GM21619 (cell line): ENCODE results near the gene ATP11C.
A peak's percentile ranks its signal among the peaks of the same experiment; 100 is the strongest.
"Not testable (repeated sequence)": the region's sequence is repeated elsewhere in the genome, so short reads cannot be mapped to it uniquely, and the experiment has no call there.

Source experiments
- ATAC-seq: cut with Tn5 transposase; IDR thresholded peaks from one replicate; pipeline ENCODE4 v1.9.1; 2021; ENCODE audit not compliant: unreplicated experiment

ATP11C gene

GRCh38 chrX:139864640-139865039 lies 68.2 kb downstream of the ATP11C start:
- ATAC-seq, result no peak

GRCh38 chrX:139862208-139862607 lies 70.6 kb downstream of the ATP11C start:
- no peak for ATAC-seq

DNA sequence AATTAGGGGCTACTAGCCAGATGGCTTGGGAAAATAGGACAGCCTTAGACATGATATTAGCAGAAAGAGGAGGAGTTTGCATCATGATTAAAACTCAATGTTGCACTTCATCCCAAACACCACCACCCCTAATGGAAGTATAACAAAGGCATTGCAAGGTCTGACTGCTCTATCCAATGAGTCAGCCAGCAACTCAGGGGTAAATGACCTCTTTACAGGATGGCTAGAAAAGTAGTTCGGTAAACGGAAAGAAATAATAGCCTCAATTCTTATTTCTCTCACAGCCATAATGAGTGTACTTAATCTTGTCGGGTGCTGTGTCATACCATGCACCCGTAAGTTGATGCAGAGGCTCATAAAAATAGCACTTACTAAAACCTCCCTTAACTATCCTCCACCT lies 76.0 kb downstream of the ATP11C start:
- ATAC-seq, result not testable (repeated sequence)

DNA sequence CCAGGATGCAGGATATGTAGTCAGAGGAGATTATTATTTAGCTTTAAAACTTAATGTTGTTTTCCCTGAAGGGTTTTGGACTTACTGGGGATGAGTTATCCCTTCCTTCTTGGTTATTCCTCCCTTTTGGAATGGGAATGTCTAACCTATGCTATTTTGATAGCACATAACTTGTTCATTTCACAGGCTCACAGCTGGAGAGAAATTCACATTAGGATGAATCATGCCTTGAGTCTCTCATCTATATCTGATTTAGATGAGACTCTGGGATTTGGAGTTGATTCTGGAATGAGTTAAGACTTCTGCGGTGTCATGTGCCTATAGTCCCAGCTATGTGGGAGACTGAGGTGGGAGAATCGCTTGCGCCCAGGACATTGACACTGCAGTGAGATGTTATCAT lies 81.1 kb downstream of the ATP11C start:
- ATAC-seq, result no peak

- no peak for ATAC-seq
Observed at GRCh38 chrX:139850968-139851367, 81.9 kb downstream of the ATP11C start.

GRCh38 chrX:139844884-139845283 lies 88.0 kb downstream of the ATP11C start:
- ATAC-seq, result peak; percentile 77

DNA sequence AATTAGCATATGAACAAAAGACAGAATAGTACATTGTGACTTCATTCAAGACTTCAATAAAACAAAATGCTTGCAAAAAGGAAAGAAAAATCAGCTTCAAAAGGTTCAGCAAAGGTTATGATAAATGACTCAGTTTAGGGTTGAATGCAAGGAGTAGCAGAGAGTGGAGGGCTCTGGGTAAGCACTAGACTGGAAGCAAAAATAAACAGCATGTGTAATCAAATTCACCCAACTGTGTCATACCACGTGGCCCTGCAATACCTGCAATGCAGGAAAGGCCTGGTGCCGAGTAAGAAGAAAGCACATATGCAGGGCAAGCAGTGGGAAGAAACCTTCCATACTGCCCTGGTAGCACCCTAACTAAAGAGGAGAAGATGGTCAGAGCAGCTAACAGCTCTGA lies 88.7 kb downstream of the ATP11C start:
- peak; percentile 61 for ATAC-seq

GRCh38 chrX:139842326-139843185 lies 90.3 kb downstream of the ATP11C start:
- ATAC-seq, result no peak

DNA sequence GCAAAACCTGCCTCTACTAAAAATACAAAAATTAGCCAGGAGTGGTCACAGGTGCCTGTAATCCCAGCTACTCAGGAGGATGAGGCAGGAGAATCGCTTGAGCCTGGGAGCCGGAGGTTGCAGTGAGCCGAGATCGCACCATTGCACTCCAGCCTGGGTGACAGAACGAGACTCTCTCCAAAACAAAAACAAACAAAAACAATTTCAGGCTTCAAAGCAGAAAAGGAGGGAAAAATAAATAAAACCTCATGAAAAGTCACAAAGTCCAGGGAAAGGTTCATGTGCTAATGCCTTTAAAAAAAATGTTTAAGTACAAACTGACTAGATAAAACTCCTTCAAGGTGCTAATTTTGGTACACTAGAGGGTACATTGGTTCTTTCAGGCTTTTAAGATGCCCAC lies 96.5 kb downstream of the ATP11C start:
- not testable (repeated sequence) for ATAC-seq

GRCh38 chrX:139834879-139835278 lies 98.0 kb downstream of the ATP11C start:
- no peak for ATAC-seq

GRCh38 chrX:139832718-139833309 lies 100.0 kb downstream of the ATP11C start:
- no peak for ATAC-seq

GRCh38 chrX:139831675-139832456 lies 101.0 kb downstream of the ATP11C start:
- ATAC-seq, result peak; percentile 84

- no peak for ATAC-seq
Observed at GRCh38 chrX:139831017-139831416, 101.8 kb downstream of the ATP11C start.

DNA sequence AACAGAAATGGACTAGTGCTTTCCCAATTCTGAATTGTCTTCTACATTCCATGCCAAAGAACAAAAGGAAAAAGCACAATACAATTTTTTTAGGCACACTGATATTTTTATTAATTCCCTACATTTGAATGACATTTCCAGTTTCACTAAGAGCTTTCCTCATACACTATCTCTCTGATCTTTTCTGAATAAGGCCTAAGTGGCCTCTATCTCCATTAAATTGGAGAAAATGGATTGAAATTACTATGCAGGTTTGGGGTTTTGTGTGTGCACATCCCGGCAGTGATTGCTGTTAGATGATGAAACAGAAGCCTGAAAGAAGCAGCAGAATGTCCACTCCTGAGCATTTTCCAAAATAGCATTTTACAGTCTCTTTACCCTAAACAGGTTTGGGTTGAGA lies 104.0 kb downstream of the ATP11C start:
- no peak for ATAC-seq

- ATAC-seq, result no peak
Observed at GRCh38 chrX:139828033-139828432, 104.8 kb downstream of the ATP11C start.

DNA sequence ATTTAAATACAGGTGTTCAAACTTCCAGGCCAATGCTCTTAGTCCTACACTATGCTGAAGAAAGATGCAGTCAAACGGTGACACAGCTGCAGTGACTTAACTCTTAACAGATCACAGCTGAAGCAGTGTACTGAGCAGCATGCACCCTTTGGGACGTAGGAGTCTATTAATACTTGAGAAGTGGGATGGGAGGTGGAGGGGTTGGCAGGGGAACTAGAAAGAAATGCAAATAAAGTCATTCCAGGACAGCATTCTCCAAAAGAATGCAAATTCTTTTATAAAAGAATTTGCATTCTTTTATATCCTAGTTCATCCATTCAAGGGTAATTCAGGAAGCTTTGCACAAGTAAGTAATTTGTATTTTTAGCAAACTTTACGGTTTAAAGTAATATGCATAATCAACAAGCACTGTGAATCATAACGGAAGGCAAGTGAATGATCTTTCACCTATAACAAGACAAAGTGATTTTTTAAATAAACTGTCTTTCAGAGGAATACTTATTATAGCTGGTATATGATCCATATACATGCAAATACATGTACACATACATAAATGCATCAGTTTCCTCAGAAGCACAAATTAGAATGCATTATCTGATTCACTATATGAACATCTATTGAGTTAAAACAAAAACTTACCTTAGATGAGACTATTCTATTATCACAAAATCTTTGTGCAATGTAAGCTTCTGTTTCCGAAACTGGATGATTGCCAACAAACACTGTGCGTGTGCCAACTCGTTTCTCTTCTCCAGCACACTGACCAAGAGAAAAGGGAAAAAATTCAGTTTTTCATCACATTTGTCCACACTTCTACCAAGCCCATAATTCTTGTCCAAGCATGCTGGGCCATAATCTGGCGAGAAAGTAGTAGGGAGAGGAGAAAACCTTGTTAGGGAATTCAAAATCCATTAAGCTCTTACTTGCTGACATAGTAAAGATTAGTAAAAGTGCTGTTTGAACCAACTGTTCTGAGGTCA lies 106.5 kb downstream of the ATP11C start:
- no peak for ATAC-seq

GRCh38 chrX:139825618-139826017 lies 107.2 kb downstream of the ATP11C start:
- no peak for ATAC-seq

- no peak for ATAC-seq
Observed at GRCh38 chrX:139823806-139824205, 109.0 kb downstream of the ATP11C start.

GRCh38 chrX:139820358-139820984 lies 112.4 kb downstream of the ATP11C start:
- ATAC-seq, result no peak

GRCh38 chrX:139816204-139816603 lies 116.6 kb downstream of the ATP11C start:
- ATAC-seq, result no peak
